Esophagus (tissue), 2 donors: ENCODE results near the gene LHX2. TPM values are rescaled to one million over a fixed set of nuclear protein-coding genes. Genes with fewer than 3 reads are reported as not detected.

ENCODE experiments used
- H3K27ac ChIP-seq, 2 donors: one replicate each; pipeline ENCODE4 v1.5.1; 2013; ENCODE audit warnings: low read depth in 2 of 2, mild to moderate bottlenecking in 2 of 2, inconsistent platforms in 1 of 2, low read length in 1 of 2, moderate library complexity in 1 of 2
- H3K27me3 ChIP-seq, 2 donors: one replicate each; pipeline ENCODE4 v1.6.1; 2013; ENCODE audit warnings: low read length in 2 of 2, control low read depth in 1 of 2, mild to moderate bottlenecking in 1 of 2; ENCODE audit not compliant: insufficient read depth in 2 of 2, control insufficient read depth in 1 of 2
- H3K36me3 ChIP-seq, 2 donors: one replicate each; pipeline ENCODE4 v1.6.1; 2013; ENCODE audit warnings: low read length in 1 of 2; ENCODE audit not compliant: control insufficient read depth in 2 of 2, insufficient read depth in 2 of 2
- H3K4me1 ChIP-seq, 2 donors: one replicate each; pipeline ENCODE4 v1.6.1; 2013; ENCODE audit warnings: low read length in 1 of 2; ENCODE audit not compliant: control insufficient read depth in 2 of 2, insufficient read depth in 2 of 2
- H3K4me3 ChIP-seq, 2 donors: one replicate each; pipeline ENCODE4 v1.5.1; 2013; ENCODE audit warnings: low read length in 2 of 2, mild to moderate bottlenecking in 2 of 2, low read depth in 1 of 2, moderate library complexity in 1 of 2
- H3K9me3 ChIP-seq, 2 donors: one replicate each; pipeline ENCODE4 v1.6.1; 2013; ENCODE audit warnings: mild to moderate bottlenecking in 2 of 2, low read depth in 1 of 2, low read length in 1 of 2, moderate library complexity in 1 of 2; ENCODE audit not compliant: control insufficient read depth in 2 of 2, insufficient read depth in 1 of 2
- WGBS, 2 donors: extraction: QIAGEN DNeasy Blood & Tissue Kit; methylation state at CpG; one replicate each; pipeline ENCODE4 v1.1.7; 2013; 5-methylcytosine and 5-hydroxymethylcytosine counted together
- polyA plus RNA-seq, 2 donors: library from polyadenylated mRNA; stranded (reverse); fragments of 200-250 nt; gene quantifications; one replicate each; pipeline ENCODE4 v1.2.3, GENCODE V29; 2013
- donor health status: healthy with polysubstance abuse.
- donor health status: Bipolar disorder and iron deficiency.

Gene LHX2
- polyA plus RNA-seq, 2 donors = not detected

DNA sequence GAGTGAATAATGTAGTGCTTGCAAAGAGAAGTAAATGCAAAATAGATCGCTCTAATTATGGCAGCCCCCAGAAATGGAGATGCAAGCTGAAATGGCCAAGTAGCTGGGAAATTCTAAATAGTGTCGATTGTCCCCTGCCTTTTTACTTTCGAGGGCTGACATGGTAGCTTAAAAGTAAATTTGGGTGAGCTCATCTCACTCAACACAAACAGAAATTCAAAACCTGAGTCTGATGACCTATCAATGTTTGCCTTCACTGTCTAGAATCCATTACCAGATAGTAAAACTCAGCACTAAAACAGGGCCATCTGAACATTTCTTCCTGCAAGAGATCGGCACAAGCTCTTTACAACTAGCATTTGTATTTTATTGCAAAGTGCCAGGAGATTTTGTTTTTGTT is 7.0 kb upstream of the LHX2 start:
- H3K27me3 ChIP-seq = peaks cover 10 to 53% of the 10 kb centered on the region in 2 donors
- H3K9me3 ChIP-seq = peaks cover 3% of the 10 kb centered on the region in 2 donors
- H3K36me3 ChIP-seq = no peaks in the 10 kb centered on the region
- WGBS, 2 donors = 8 to 10% methylated on average over 4 of the region's 4 CpGs
- peaks cover 7 to 13% of the 10 kb centered on the region in 2 donors for H3K4me1 ChIP-seq
- H3K27ac ChIP-seq = no peak overlapping the region
- H3K4me3 ChIP-seq = no peak overlapping the region

DNA sequence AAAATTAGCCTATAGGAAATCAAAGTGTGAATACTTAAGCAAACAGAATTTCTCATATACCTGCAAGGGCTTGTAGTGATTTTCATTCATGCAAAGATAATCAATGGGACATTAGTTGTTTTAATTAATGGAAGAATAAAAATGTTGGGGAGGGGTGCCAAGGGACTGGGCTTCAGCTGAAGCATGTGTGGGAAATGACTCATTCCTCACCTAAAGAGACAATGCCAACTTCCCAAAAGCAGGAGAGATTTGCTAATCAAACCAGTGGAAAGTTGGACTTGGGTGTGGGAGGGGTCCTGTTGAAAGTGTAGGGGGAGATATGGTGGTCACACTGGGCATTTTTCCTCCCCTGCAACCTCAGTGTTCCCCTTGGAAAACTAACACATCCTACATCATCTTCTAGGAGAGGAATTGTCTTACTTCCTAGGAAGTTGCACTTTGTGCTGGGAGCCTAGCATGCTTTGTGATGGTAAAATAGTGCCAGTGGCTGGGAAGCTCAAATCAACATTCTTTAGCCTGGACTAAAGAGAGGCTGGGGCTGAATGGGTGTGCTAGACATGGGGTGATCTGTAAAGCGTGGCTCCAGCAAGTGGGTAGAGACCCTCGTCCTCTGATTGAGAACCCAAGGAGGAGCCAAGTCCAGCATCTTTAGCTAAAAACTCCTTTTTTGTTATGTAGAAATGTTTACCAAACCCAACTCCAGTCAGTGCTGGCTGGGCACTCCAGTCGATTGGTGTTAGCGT is 6.4 kb upstream of the LHX2 start:
- Histone ChIP-seq H3K4me1 (peaks cover 7 to 8% of the 10 kb centered on the region in 2 donors), H3K27ac (no peak overlapping the region), H3K36me3 (no peaks in the 10 kb centered on the region), H3K27me3 (peaks cover 17 to 56% of the 10 kb centered on the region in 2 donors), H3K9me3 (peaks cover 3% of the 10 kb centered on the region in 2 donors), H3K4me3 (no peak overlapping the region)
- whole genome bisulfite sequencing, 2 donors = 14 to 17% methylated on average over 4 of the region's 4 CpGs

DNA sequence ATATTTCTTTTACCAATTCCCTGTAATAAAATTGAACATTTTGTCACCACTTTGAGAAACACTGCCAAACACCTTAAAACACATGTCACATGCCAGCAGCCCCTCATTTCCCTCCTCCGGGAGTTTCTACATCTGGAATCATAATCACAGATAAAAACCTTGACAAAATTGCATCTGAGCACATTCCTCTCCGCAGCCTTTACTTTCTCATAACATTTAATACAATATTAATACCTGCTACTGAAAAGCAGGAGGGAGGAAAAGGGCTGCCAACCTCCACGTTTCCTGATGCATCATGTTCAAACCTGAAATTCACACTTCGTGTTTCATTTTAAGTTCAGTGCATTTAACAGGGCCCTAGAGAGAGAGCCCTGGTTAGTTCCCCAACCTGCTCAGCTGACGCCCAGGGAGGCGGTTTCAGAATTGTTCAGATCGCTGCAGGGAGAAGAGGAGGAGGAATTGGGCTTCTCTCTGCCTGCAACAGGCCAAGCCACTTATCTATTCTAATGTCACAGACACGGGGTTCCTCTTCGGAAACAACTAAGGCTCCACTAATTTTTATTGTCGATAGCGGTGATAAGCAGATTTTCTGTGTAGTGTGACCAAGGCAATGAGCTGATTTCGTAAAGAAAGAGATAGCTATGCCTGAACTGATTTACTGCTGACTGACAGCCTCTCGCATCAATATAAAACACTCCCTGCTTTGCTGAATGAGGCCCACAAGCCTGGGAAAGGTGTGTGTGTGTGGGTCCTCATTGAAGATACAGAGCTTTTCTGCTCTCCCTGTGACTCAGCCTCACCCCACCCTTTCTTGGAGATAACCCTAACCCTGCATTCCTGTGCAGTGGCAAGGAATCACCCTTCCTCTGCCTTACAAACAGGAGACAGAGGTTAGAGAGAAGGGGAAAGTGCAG is 4.9 kb upstream of the LHX2 start:
- WGBS, 2 donors = 8 to 10% methylated on average over 13 of the region's 13 CpGs
- peaks cover 12% of the 10 kb centered on the region in 2 donors for H3K4me1 ChIP-seq
- peaks cover 3% of the 10 kb centered on the region in 2 donors for H3K9me3 ChIP-seq
- no peaks in the 10 kb centered on the region for H3K36me3 ChIP-seq
- H3K4me3 ChIP-seq = no peak overlapping the region
- H3K27ac ChIP-seq = no peak overlapping the region
- peaks cover 25 to 58% of the 10 kb centered on the region in 2 donors for H3K27me3 ChIP-seq

DNA sequence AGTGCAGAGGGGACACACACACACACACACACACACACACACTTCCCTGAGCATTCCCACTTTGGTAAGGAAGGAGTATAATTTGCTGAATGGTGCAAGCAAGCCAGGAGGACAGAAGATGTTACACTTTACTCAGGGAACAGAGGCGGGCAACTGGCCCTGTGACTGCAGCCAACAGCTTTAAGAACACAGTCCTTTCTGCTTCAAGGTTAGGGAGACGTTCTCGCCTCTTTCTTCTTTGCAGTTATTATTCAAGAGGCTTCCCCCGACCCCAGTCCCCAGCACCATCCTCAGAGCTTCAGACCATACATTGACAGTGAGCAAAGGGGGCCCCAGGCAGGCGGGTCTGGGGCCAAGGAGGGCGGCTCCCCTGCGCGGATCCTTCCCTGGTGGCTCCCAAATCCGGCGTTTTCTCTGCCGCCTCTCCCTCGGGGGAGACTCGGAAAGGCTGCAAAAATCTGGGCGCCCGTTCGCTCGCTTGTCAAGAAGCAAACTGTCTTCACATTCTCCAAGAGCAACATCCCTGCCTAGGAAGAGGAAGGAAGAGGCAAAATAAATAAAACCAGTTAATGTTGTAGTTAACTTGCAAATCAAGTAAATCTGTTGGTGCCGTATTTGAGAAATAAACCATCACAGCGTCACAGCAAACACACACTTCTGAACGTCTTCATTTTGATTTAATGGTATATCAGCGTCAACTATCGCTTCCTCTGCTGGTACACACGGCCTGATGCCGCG is 3.8 kb upstream of the LHX2 start:
- peak overlapping the region in 1 of 2 donors; percentile 18 for H3K4me3 ChIP-seq
- H3K9me3 ChIP-seq = peaks cover 3% of the 10 kb centered on the region in 2 donors
- 8 to 9% methylated on average over 25 of the region's 25 CpGs for WGBS, 2 donors
- H3K4me1 ChIP-seq = peaks cover 15 to 21% of the 10 kb centered on the region in 2 donors
- no peak overlapping the region for H3K27ac ChIP-seq
- H3K27me3 ChIP-seq = peaks cover 25 to 65% of the 10 kb centered on the region in 2 donors
- H3K36me3 ChIP-seq = no peaks in the 10 kb centered on the region

DNA sequence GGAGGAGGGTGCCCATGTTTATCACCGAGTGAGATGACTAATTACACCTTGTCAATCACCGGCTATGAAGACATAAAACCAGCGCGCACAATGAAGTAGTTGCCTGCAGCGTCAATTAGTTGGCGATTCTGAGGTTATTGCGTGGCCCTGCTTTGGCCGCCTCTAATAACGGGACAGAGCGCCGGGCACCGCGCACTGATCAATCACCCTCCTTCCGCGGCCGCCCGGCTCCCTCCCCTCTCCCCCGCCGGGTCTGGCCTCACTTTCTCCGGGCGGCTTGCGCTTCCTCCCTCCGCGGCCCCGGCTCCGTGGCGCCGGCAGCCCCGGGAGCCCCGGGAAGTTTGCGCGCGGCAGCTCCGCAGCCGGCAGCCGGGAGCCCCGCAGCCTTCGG is 3.3 kb upstream of the LHX2 start:
- no peaks in the 10 kb centered on the region for H3K36me3 ChIP-seq
- H3K9me3 ChIP-seq = peaks cover 3% of the 10 kb centered on the region in 2 donors
- peak overlapping the region in 1 of 2 donors; percentile 18 for H3K4me3 ChIP-seq
- H3K4me1 ChIP-seq = peaks cover 15 to 25% of the 10 kb centered on the region in 2 donors
- H3K27ac ChIP-seq = no peak overlapping the region
- 1 to 3% methylated on average over 38 of the region's 38 CpGs for WGBS, 2 donors
- peaks cover 25 to 70% of the 10 kb centered on the region in 2 donors for H3K27me3 ChIP-seq

DNA sequence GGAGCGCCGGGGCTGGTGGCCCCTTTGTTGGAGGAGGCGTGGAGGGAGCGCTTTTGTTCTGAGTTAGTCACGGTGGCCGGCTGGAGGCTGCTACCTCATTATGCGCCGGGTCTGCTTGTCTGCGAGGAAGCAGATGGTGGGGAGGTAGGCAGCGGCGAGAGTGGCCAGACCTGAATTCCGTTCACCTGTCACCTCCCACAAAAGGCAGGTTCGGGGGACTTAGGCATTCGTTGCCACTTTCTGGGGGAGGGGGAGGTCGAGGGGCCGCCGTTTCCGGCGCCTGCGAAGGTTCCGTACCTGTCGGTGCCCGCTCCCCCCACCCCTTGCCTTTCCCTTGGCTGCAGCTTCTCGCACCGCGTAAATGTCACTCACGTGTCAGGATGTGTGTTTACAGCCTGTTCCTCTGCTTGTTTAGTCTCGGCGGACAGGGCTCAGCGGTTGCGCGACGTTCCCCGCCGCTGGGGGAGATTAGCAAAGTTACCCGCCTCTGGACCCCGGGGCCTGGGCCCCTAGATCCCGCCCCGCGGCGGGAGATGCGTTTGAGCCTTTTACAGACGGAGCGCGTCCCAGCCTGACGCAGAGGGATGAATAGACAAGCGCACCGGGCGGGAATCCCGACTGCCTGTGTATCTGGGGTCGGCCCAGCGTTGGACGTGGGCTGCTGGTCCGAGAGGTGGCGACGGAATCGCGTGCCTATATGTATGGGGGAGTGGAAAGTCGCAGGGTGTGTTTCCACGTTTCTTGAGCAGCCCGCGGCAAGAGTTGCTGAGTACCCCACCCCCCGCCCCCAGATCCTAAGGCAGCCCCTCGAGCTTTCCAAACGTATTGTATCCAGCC is 2.7 kb upstream of the LHX2 start:
- Histone ChIP-seq H3K36me3 (no peaks in the 10 kb centered on the region), H3K4me1 (peaks cover 15 to 25% of the 10 kb centered on the region in 2 donors), H3K27ac (no peak overlapping the region), H3K4me3 (peak overlapping the region in 1 of 2 donors; percentile 18), H3K9me3 (peaks cover 3 to 7% of the 10 kb centered on the region in 2 donors), H3K27me3 (peaks cover 29 to 76% of the 10 kb centered on the region in 2 donors)
- WGBS, 2 donors = 3 to 4% methylated on average over 64 to 65 of the region's 65 CpGs

DNA sequence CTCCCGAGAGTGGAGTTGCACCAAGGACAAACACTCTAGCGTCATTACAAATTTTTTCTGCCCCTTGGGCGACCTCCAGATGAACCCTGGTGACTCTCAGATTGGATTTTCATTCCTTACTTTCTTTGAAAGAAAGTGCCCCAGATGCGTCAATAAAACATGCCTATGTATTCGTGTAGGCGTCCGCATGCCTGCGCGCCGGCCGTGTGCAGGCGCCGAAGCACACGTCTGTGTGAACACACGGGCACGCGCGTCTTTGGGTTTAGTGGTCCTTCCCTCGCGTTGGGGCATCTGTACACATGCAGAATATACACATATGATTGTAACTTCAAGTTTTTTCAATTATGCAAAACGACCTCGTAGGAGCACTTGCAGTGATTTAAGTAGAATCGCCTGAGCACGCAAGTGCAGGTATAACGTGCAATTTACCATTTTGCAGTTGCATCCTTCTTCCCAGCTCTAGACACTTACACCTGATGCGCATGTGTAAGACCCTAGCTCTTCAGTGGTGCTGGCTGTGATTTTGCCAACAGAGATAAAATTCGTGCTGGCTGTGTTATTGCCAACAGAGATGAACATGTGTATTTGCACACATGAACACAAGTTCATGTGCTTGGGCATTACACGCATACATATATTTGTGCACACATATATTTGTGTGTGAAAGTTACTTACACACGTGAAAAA is 1.9 kb upstream of the LHX2 start:
- H3K27me3 ChIP-seq = peaks cover 29 to 74% of the 10 kb centered on the region in 2 donors
- 9 to 11% methylated on average over 29 of the region's 29 CpGs for WGBS, 2 donors
- H3K4me3 ChIP-seq = no peak overlapping the region
- H3K36me3 ChIP-seq = no peaks in the 10 kb centered on the region
- H3K4me1 ChIP-seq = peaks cover 15 to 25% of the 10 kb centered on the region in 2 donors
- peaks cover 3 to 7% of the 10 kb centered on the region in 2 donors for H3K9me3 ChIP-seq
- H3K27ac ChIP-seq = no peak overlapping the region

DNA sequence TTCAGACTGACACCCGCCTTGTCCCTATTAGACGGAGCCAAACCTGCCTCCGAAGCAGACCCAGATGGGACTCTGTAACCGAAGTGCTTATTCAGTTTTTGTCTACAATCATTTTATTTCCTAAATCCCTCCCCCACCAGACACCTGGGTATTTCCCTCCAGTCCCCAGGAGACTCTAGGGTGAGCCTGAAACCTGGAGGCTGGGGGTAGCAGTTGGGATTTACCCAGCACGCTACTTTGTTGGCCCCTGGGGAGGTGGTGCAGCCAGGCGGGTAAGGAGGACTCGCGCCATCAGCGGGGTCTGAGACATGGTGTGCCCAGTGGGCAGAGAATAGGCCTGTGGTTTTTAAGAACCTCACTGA is 1.3 kb upstream of the LHX2 start:
- peaks cover 3 to 7% of the 10 kb centered on the region in 2 donors for H3K9me3 ChIP-seq
- H3K36me3 ChIP-seq = no peaks in the 10 kb centered on the region
- H3K4me3 ChIP-seq = no peak overlapping the region
- WGBS, 2 donors = 28 to 31% methylated on average over 9 of the region's 9 CpGs
- no peak overlapping the region for H3K27ac ChIP-seq
- peaks cover 27 to 77% of the 10 kb centered on the region in 2 donors for H3K27me3 ChIP-seq
- peaks cover 15 to 25% of the 10 kb centered on the region in 2 donors for H3K4me1 ChIP-seq
